Measurements from ENCODE around the gene TMC7. TPM values are rescaled to one million over a fixed set of nuclear protein-coding genes. Genes with fewer than 3 reads are reported as not detected.
"Not testable (repeated sequence)": the region's sequence is repeated elsewhere in the genome, so short reads cannot be mapped to it uniquely, and the experiment has no call there.

Gene TMC7
- polyA plus RNA-seq, 4 donors: 1.4 to 7.5 (median 2.1) TPM

GRCh38 chr16:18993531-18993930, 9.8 kb downstream of the TMC7 start:
- DNase-seq; H3K4me3 ChIP-seq (ENCODE audit: low read depth in 1 of 3, low read length in 3 of 3); FAIRE-seq; H3K27ac ChIP-seq (ENCODE audit: low read depth in 1 of 3, low read length in 2 of 3); H3K36me3 ChIP-seq (ENCODE audit: control insufficient read depth in 3 of 3, insufficient read depth in 2 of 3, low read depth in 1 of 3, low read length in 3 of 3); H3K27me3 ChIP-seq (ENCODE audit: control insufficient read depth in 3 of 3, insufficient read depth in 3 of 3, low read length in 3 of 3): not testable (repeated sequence)
- peaks cover 0 to 13% of the 10 kb centered on the region in 2 donors for H3K9me3 ChIP-seq (ENCODE audit: control insufficient read depth in 2 of 2, insufficient read depth in 1 of 2, low read depth in 1 of 2, low read length in 1 of 2)
- WGBS, 3 donors: 82 to 94% (median 88%) methylated on average over 3 of the region's 3 CpGs
- H3K4me1 ChIP-seq (ENCODE audit: control insufficient read depth in 3 of 3, insufficient read depth in 2 of 3, low read depth in 1 of 3, low read length in 2 of 3): peaks cover 0 to 16% (median 3%) of the 10 kb centered on the region in 3 donors

GRCh38 chr16:18994181-18994580, 10.4 kb downstream of the TMC7 start:
- H3K36me3 ChIP-seq (ENCODE audit: control insufficient read depth in 3 of 3, insufficient read depth in 2 of 3, low read depth in 1 of 3, low read length in 3 of 3); H3K27me3 ChIP-seq (ENCODE audit: control insufficient read depth in 3 of 3, insufficient read depth in 3 of 3, low read length in 3 of 3); H3K4me3 ChIP-seq (ENCODE audit: low read depth in 1 of 3, low read length in 3 of 3); DNase-seq; H3K27ac ChIP-seq (ENCODE audit: low read depth in 1 of 3, low read length in 2 of 3); FAIRE-seq: not testable (repeated sequence)
- 82 to 89% (median 86%) methylated on average over 7 of the region's 7 CpGs for WGBS, 3 donors
- peaks cover 0 to 19% (median 3%) of the 10 kb centered on the region in 3 donors for H3K4me1 ChIP-seq (ENCODE audit: control insufficient read depth in 3 of 3, insufficient read depth in 2 of 3, low read depth in 1 of 3, low read length in 2 of 3)
- H3K9me3 ChIP-seq (ENCODE audit: control insufficient read depth in 2 of 2, insufficient read depth in 1 of 2, low read depth in 1 of 2, low read length in 1 of 2): peaks cover 0 to 13% of the 10 kb centered on the region in 2 donors

GRCh38 chr16:18995406-18995805, 11.7 kb downstream of the TMC7 start:
- Histone ChIP-seq H3K9me3 (ENCODE audit: control insufficient read depth in 2 of 2, insufficient read depth in 1 of 2, low read depth in 1 of 2, low read length in 1 of 2) (peaks cover 0 to 13% of the 10 kb centered on the region in 2 donors), H3K4me1 (ENCODE audit: control insufficient read depth in 3 of 3, insufficient read depth in 2 of 3, low read depth in 1 of 3, low read length in 2 of 3) (peaks cover 0 to 17% (median 3%) of the 10 kb centered on the region in 3 donors)
- WGBS, 3 donors: 69 to 88% (median 80%) methylated on average over 12 of the region's 12 CpGs
- H3K36me3 ChIP-seq (ENCODE audit: control insufficient read depth in 3 of 3, insufficient read depth in 2 of 3, low read depth in 1 of 3, low read length in 3 of 3); DNase-seq; H3K27me3 ChIP-seq (ENCODE audit: control insufficient read depth in 3 of 3, insufficient read depth in 3 of 3, low read length in 3 of 3); FAIRE-seq; H3K4me3 ChIP-seq (ENCODE audit: low read depth in 1 of 3, low read length in 3 of 3); H3K27ac ChIP-seq (ENCODE audit: low read depth in 1 of 3, low read length in 2 of 3): not testable (repeated sequence)

- peaks cover 0 to 17% (median 3%) of the 10 kb centered on the region in 3 donors for H3K4me1 ChIP-seq (ENCODE audit: control insufficient read depth in 3 of 3, insufficient read depth in 2 of 3, low read depth in 1 of 3, low read length in 2 of 3)
- WGBS, 3 donors: 87 to 92% (median 89%) methylated on average over 9 of the region's 9 CpGs
- not testable (repeated sequence) for H3K36me3 ChIP-seq (ENCODE audit: control insufficient read depth in 3 of 3, insufficient read depth in 2 of 3, low read depth in 1 of 3, low read length in 3 of 3); FAIRE-seq; H3K27ac ChIP-seq (ENCODE audit: low read depth in 1 of 3, low read length in 2 of 3); H3K4me3 ChIP-seq (ENCODE audit: low read depth in 1 of 3, low read length in 3 of 3); H3K27me3 ChIP-seq (ENCODE audit: control insufficient read depth in 3 of 3, insufficient read depth in 3 of 3, low read length in 3 of 3); DNase-seq
- H3K9me3 ChIP-seq (ENCODE audit: control insufficient read depth in 2 of 2, insufficient read depth in 1 of 2, low read depth in 1 of 2, low read length in 1 of 2): peaks cover 0 to 13% of the 10 kb centered on the region in 2 donors
These were observed 12.8 kb downstream of the TMC7 start for GRCh38 chr16:18996536-18996935.

- not testable (repeated sequence) for H3K27me3 ChIP-seq (ENCODE audit: control insufficient read depth in 3 of 3, insufficient read depth in 3 of 3, low read length in 3 of 3); H3K4me3 ChIP-seq (ENCODE audit: low read depth in 1 of 3, low read length in 3 of 3); DNase-seq; H3K27ac ChIP-seq (ENCODE audit: low read depth in 1 of 3, low read length in 2 of 3); FAIRE-seq
- 88 to 92% (median 91%) methylated on average over 9 of the region's 9 CpGs for WGBS, 3 donors
- H3K4me1 ChIP-seq (ENCODE audit: control insufficient read depth in 3 of 3, insufficient read depth in 2 of 3, low read depth in 1 of 3, low read length in 2 of 3): peaks cover 0 to 17% (median 3%) of the 10 kb centered on the region in 3 donors
- H3K36me3 ChIP-seq (ENCODE audit: control insufficient read depth in 3 of 3, insufficient read depth in 2 of 3, low read depth in 1 of 3, low read length in 3 of 3): peaks cover 0 to 12% (median 0%) of the 10 kb centered on the region in 3 donors
- H3K9me3 ChIP-seq (ENCODE audit: control insufficient read depth in 2 of 2, insufficient read depth in 1 of 2, low read depth in 1 of 2, low read length in 1 of 2): peaks cover 0 to 13% of the 10 kb centered on the region in 2 donors
These were observed 13.3 kb downstream of the TMC7 start for GRCh38 chr16:18997001-18997400.

GRCh38 chr16:18999045-18999393, 15.3 kb downstream of the TMC7 start:
- WGBS, 3 donors: 47 to 75% (median 55%) methylated on average over 4 of the region's 4 CpGs

GRCh38 chr16:19001788-19002187, 18.1 kb downstream of the TMC7 start:
- H3K27ac ChIP-seq (ENCODE audit: low read depth in 1 of 3, low read length in 2 of 3): no peak overlapping the region
- 71 to 86% (median 82%) methylated on average over 4 of the region's 4 CpGs for WGBS, 3 donors
- no peak overlapping the region for H3K4me3 ChIP-seq (ENCODE audit: low read depth in 1 of 3, low read length in 3 of 3)
- no peak for FAIRE-seq
- peaks cover 0 to 17% (median 0%) of the 10 kb centered on the region in 3 donors for H3K36me3 ChIP-seq (ENCODE audit: control insufficient read depth in 3 of 3, insufficient read depth in 2 of 3, low read depth in 1 of 3, low read length in 3 of 3)
- no peaks in the 10 kb centered on the region for H3K27me3 ChIP-seq (ENCODE audit: control insufficient read depth in 3 of 3, insufficient read depth in 3 of 3, low read length in 3 of 3)
- peaks cover 0 to 25% (median 6%) of the 10 kb centered on the region in 3 donors for H3K4me1 ChIP-seq (ENCODE audit: control insufficient read depth in 3 of 3, insufficient read depth in 2 of 3, low read depth in 1 of 3, low read length in 2 of 3)
- DNase-seq: no peak
- peaks cover 0 to 6% of the 10 kb centered on the region in 2 donors for H3K9me3 ChIP-seq (ENCODE audit: control insufficient read depth in 2 of 2, insufficient read depth in 1 of 2, low read depth in 1 of 2, low read length in 1 of 2)

More at GRCh38 chr16:18999045-18999393, 15.3 kb downstream of the TMC7 start:
- DNase-seq (no peak), FAIRE-seq (no peak)
- Histone ChIP-seq H3K27me3 (ENCODE audit: control insufficient read depth in 3 of 3, insufficient read depth in 3 of 3, low read length in 3 of 3) (no peaks in the 10 kb centered on the region), H3K36me3 (ENCODE audit: control insufficient read depth in 3 of 3, insufficient read depth in 2 of 3, low read depth in 1 of 3, low read length in 3 of 3) (peaks cover 0 to 20% (median 0%) of the 10 kb centered on the region in 3 donors), H3K9me3 (ENCODE audit: control insufficient read depth in 2 of 2, insufficient read depth in 1 of 2, low read depth in 1 of 2, low read length in 1 of 2) (peaks cover 0 to 8% of the 10 kb centered on the region in 2 donors), H3K4me3 (ENCODE audit: low read depth in 1 of 3, low read length in 3 of 3) (no peak overlapping the region), H3K4me1 (ENCODE audit: control insufficient read depth in 3 of 3, insufficient read depth in 2 of 3, low read depth in 1 of 3, low read length in 2 of 3) (peaks cover 0 to 19% (median 3%) of the 10 kb centered on the region in 3 donors), H3K27ac (ENCODE audit: low read depth in 1 of 3, low read length in 2 of 3) (peak overlapping the region; percentile 27 to 86 (median 77))

GRCh38 chr16:19003935-19004334, 20.2 kb downstream of the TMC7 start:
- DNase-seq: peak in 1 of 2 donors; percentile 68
- Histone ChIP-seq H3K27ac (ENCODE audit: low read depth in 1 of 3, low read length in 2 of 3) (peak overlapping the region in 1 of 3 donors; percentile 25), H3K27me3 (ENCODE audit: control insufficient read depth in 3 of 3, insufficient read depth in 3 of 3, low read length in 3 of 3) (no peaks in the 10 kb centered on the region), H3K4me3 (ENCODE audit: low read depth in 1 of 3, low read length in 3 of 3) (no peak overlapping the region), H3K36me3 (ENCODE audit: control insufficient read depth in 3 of 3, insufficient read depth in 2 of 3, low read depth in 1 of 3, low read length in 3 of 3) (peaks cover 0 to 21% (median 0%) of the 10 kb centered on the region in 3 donors), H3K9me3 (ENCODE audit: control insufficient read depth in 2 of 2, insufficient read depth in 1 of 2, low read depth in 1 of 2, low read length in 1 of 2) (peaks cover 0 to 6% of the 10 kb centered on the region in 2 donors), H3K4me1 (ENCODE audit: control insufficient read depth in 3 of 3, insufficient read depth in 2 of 3, low read depth in 1 of 3, low read length in 2 of 3) (peaks cover 0 to 15% (median 3%) of the 10 kb centered on the region in 3 donors)
- FAIRE-seq: no peak
- 62 to 75% (median 72%) methylated on average over 4 of the region's 4 CpGs for WGBS, 3 donors

Measured in small intestine (tissue), 7 donors.